Keratinocyte (primary cell): ENCODE data around the gene TYRO3. TPM values are rescaled to one million over a fixed set of nuclear protein-coding genes. Genes with fewer than 3 reads are reported as not detected.

Experiments used
- DNase-seq: peaks from one replicate; pipeline ENCODE4 v3.0.0-alpha.2; 2011; ENCODE audit warnings: low read depth, missing footprints, low spot score
- FAIRE-seq: peaks from 2 replicates; lab custom pipeline; 2011; peaks lifted over from hg19 to GRCh38; lab: Jason Lieb, UNC
- H2AFZ ChIP-seq: 2 replicates; pipeline ENCODE4 v1.6.0; 2012; ENCODE audit warnings: low read length, control low read depth, inconsistent platforms; ENCODE audit not compliant: control insufficient read depth
- H3K27ac ChIP-seq: 2 replicates; pipeline ENCODE4 v1.5.1; 2011; ENCODE audit warnings: low read length; ENCODE audit not compliant: control insufficient read depth, insufficient read depth
- H3K27me3 ChIP-seq: 3 replicates; pipeline ENCODE4 v1.6.0; 2011; ENCODE audit warnings: low read length; ENCODE audit not compliant: control insufficient read depth, insufficient read depth; ENCODE audit errors: extremely low read depth
- H3K36me3 ChIP-seq, 2 experiments: 2 replicates in 1 of 2; 3 replicates in 1 of 2; pipeline ENCODE4 v1.5.1; 2011; ENCODE audit warnings: low read length in 2 of 2, mild to moderate bottlenecking in 1 of 2; ENCODE audit not compliant: control insufficient read depth in 2 of 2, insufficient read depth in 2 of 2; ENCODE audit errors: extremely low read depth in 1 of 2
- H3K4me1 ChIP-seq: 3 replicates; pipeline ENCODE4 v1.5.1; 2011; ENCODE audit warnings: low read length; ENCODE audit not compliant: control insufficient read depth, insufficient read depth; ENCODE audit errors: extremely low read depth
- H3K4me2 ChIP-seq: 3 replicates; pipeline ENCODE4 v1.6.0; 2011; ENCODE audit warnings: low read depth, low read length; ENCODE audit not compliant: control insufficient read depth, insufficient read depth; ENCODE audit errors: extremely low read depth
- H3K4me3 ChIP-seq, 3 experiments: fragments of 200-600 bp in 1 of 3; sonication (generic) in 1 of 3; 2 replicates in 2 of 3; 3 replicates in 1 of 3; pipeline ENCODE4 v1.5.1; 2011 to 2016; ENCODE audit warnings: low read length in 3 of 3, mild to moderate bottlenecking in 3 of 3, control low read depth in 2 of 3, inconsistent platforms in 1 of 3, low read depth in 1 of 3, mixed read lengths in 1 of 3, mixed run types in 1 of 3, moderate library complexity in 1 of 3; ENCODE audit not compliant: control insufficient read depth in 2 of 3, insufficient read depth in 2 of 3; ENCODE audit errors: extremely low read depth in 1 of 3
- H3K79me2 ChIP-seq: 2 replicates; pipeline ENCODE4 v1.6.0; 2012; ENCODE audit warnings: low read length; ENCODE audit not compliant: control insufficient read depth, insufficient read depth
- H3K9ac ChIP-seq: 3 replicates; pipeline ENCODE4 v1.6.0; 2011; ENCODE audit warnings: low read length; ENCODE audit not compliant: control insufficient read depth, insufficient read depth; ENCODE audit errors: extremely low read depth
- H3K9me1 ChIP-seq: 3 replicates; pipeline ENCODE4 v1.6.0; 2011; ENCODE audit warnings: low read length; ENCODE audit not compliant: control insufficient read depth, insufficient read depth; ENCODE audit errors: extremely low read depth
- H3K9me3 ChIP-seq: 2 replicates; pipeline ENCODE4 v1.5.1; 2012; ENCODE audit warnings: low read depth, low read length; ENCODE audit not compliant: control insufficient read depth
- H4K20me1 ChIP-seq: 3 replicates; pipeline ENCODE4 v1.6.0; 2011; ENCODE audit warnings: low read length; ENCODE audit not compliant: control insufficient read depth, insufficient read depth; ENCODE audit errors: extremely low read depth
- CTCF ChIP-seq, 3 experiments: IDR thresholded peaks in 1 of 3; conservative IDR thresholded peaks in 1 of 3; optimal IDR thresholded peaks in 1 of 3; 2 replicates in 2 of 3; 3 replicates in 1 of 3; pipeline versions ENCODE3 to v1.5.1; 2011; ENCODE audit warnings: low read length in 3 of 3, mild to moderate bottlenecking in 3 of 3, moderate library complexity in 2 of 3, control low read depth in 1 of 3, inconsistent platforms in 1 of 3; ENCODE audit not compliant: insufficient read depth in 2 of 3; ENCODE audit errors: extremely low read depth in 1 of 3
- EZH2 ChIP-seq: IDR thresholded peaks from one replicate; pipeline ENCODE4 v1.6.1; 2012; ENCODE audit warnings: inconsistent platforms, mild to moderate bottlenecking, low read length, moderate library complexity
- dilution Hi-C: fragments of 300-500 bp; cut with MboI; formaldehyde crosslinking; loops from one replicate; pipeline ENCODE4 v1.7.0; 2020; ENCODE audit warnings: low sequenced_read_pairs; ENCODE audit not compliant: extremely low pct_ligation_motif_present
- polyA plus RNA-seq, 5 experiments: library from polyadenylated mRNA; depleted of rRNA in 3 of 5; stranded (reverse) in 3 of 5; stranded (forward) in 1 of 5; unstranded in 1 of 5; fragments of >200 nt; gene quantifications; 1 replicate in 1 of 5; 2 replicates in 3 of 5; 3 replicates in 1 of 5; pipeline versions ENCODE4 v1.2.1 to v1.2.3, GENCODE V29; 2011 to 2012; ENCODE audit warnings: missing spikeins in 2 of 5, low read depth in 1 of 5, low replicate concordance in 1 of 5

The TYRO3 gene
- polyA plus RNA-seq, 1 donor (not counting 4 experiments of a cell fraction or from before 2014, with no cell fraction given), result 9.0 TPM

DNA sequence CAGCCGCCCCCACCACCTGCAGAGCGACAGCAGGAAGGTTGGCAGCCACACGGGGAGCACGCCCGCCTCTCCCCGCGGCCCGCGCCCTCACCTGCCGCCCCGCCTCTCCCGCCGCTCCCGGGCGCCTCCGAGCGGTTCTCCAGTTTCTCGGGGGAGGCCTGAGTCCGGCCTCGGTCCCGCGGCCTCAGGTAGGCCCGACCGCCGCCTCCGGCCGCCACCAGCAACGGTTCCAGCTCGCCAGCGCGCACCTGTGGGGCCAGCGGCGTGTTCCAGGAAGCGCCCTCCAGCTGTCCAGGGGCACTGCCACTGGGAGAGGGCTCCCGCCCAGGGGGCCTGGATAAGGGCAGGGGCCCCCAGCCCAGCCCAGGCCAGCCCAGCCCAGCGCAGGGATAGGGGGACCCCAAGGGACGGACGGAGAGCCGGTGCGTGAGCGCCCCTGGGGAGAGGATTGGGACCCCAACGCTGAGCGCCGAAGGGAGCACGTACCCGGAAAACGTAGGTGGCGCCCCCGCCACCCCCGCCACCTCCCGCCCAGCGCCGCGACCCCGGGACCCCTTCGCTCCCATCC is 47.6 kb upstream of the TYRO3 start:
- Histone ChIP-seq H3K36me3 (no peaks in the 10 kb centered on the region), H3K4me1 (peaks cover 15% of the 10 kb centered on the region), H3K4me3 (no peak overlapping the region), H3K27ac (no peak overlapping the region), H3K9me1 (no peaks in the 10 kb centered on the region), H4K20me1 (peaks cover 2% of the 10 kb centered on the region), H3K27me3 (peaks cover 43% of the 10 kb centered on the region), H3K4me2 (peak overlapping the region; percentile 5), H2AFZ (no peak overlapping the region), H3K9ac (no peak overlapping the region), H3K9me3 (no peaks in the 10 kb centered on the region), H3K79me2 (no peaks in the 10 kb centered on the region)
- TF ChIP-seq EZH2 (peak; percentile 49), CTCF (optimal IDR thresholded peaks at IDR 0.05 in 1 of 3, IDR thresholded peaks at IDR 0.05 in 1 of 3, conservative IDR thresholded peaks at IDR 0.05 in 1 of 3; ENCODE audit: extremely low read depth in 1 of 3, insufficient read depth in 2 of 3, low read length in 3 of 3) (no peak)
- DNase-seq, result no peak
- FAIRE-seq, result no peak
- dilution Hi-C loops, result no loop called here

- dilution Hi-C loops, result no loop called here
- H3K27ac ChIP-seq, result no peak overlapping the region
- FAIRE-seq (no peak), DNase-seq (no peak)
- no peaks in the 10 kb centered on the region for H3K36me3 ChIP-seq
- no peaks in the 10 kb centered on the region for H3K9me1 ChIP-seq
- no peak overlapping the region for H3K9ac ChIP-seq
- H3K4me1 ChIP-seq, result peaks cover 15% of the 10 kb centered on the region
- H3K4me3 ChIP-seq, result no peak overlapping the region
- peaks cover 2% of the 10 kb centered on the region for H4K20me1 ChIP-seq
- H3K4me2 ChIP-seq, result peak overlapping the region; percentile 20
- no peak for TF ChIP-seq EZH2
- TF ChIP-seq CTCF (optimal IDR thresholded peaks at IDR 0.05 in 1 of 3, IDR thresholded peaks at IDR 0.05 in 1 of 3, conservative IDR thresholded peaks at IDR 0.05 in 1 of 3; ENCODE audit: extremely low read depth in 1 of 3, insufficient read depth in 2 of 3, low read length in 3 of 3), result peak in 1 of 3 experiments; percentile 18
- H3K79me2 ChIP-seq, result no peaks in the 10 kb centered on the region
- H2AFZ ChIP-seq, result no peak overlapping the region
- no peaks in the 10 kb centered on the region for H3K9me3 ChIP-seq
- H3K27me3 ChIP-seq, result peaks cover 43% of the 10 kb centered on the region
Measured at GRCh38 chr15:41511899-41512369, 47.1 kb upstream of the TYRO3 start.
